Fibroblast of pulmonary artery (primary cell): ENCODE measurements around the gene KRT5.

Source experiments
- DNase-seq: peaks from one replicate; pipeline ENCODE4 v3.0.0-alpha.2; 2010; ENCODE audit warnings: low read depth
- H3K4me3 ChIP-seq: replicated peaks from 2 replicates; pipeline ENCODE4 v1.5.1; 2011; ENCODE audit warnings: low read depth, mild to moderate bottlenecking, control low read depth, low read length, moderate library complexity
- CTCF ChIP-seq: IDR thresholded peaks from 2 replicates; pipeline ENCODE4 v1.5.1; 2011; ENCODE audit warnings: mild to moderate bottlenecking, control low read depth, low read length, inconsistent platforms; ENCODE audit errors: missing control alignments

The KRT5 gene

GRCh38 chr12:52546126-52546525 is 25.9 kb upstream of the KRT5 start:
- no peak overlapping the region for H3K4me3 ChIP-seq
- DNase-seq, result no peak
- no peak for TF ChIP-seq CTCF

GRCh38 chr12:52543985-52544883 is 24.0 kb upstream of the KRT5 start:
- no peak for DNase-seq
- no peak overlapping the region for H3K4me3 ChIP-seq
- no peak for TF ChIP-seq CTCF

GRCh38 chr12:52542785-52543318 is 22.7 kb upstream of the KRT5 start:
- no peak for TF ChIP-seq CTCF
- DNase-seq, result no peak
- H3K4me3 ChIP-seq, result no peak overlapping the region

- no peak for TF ChIP-seq CTCF
- H3K4me3 ChIP-seq, result no peak overlapping the region
- no peak for DNase-seq
These were observed 22.0 kb upstream of the KRT5 start for GRCh38 chr12:52542157-52542556.

GRCh38 chr12:52541709-52542108 is 21.5 kb upstream of the KRT5 start:
- TF ChIP-seq CTCF, result no peak
- DNase-seq, result no peak
- no peak overlapping the region for H3K4me3 ChIP-seq

GRCh38 chr12:52540531-52540930 is 20.3 kb upstream of the KRT5 start:
- no peak overlapping the region for H3K4me3 ChIP-seq
- TF ChIP-seq CTCF, result no peak
- no peak for DNase-seq

- no peak overlapping the region for H3K4me3 ChIP-seq
- no peak for DNase-seq
- TF ChIP-seq CTCF, result no peak
These were observed 19.6 kb upstream of the KRT5 start for GRCh38 chr12:52539821-52540173.
